HG03378 (cell line): ENCODE measurements around the gene EPHB3.

Experiments
- ATAC-seq: cut with Tn5 transposase; IDR thresholded peaks from one replicate; pipeline ENCODE4 v1.9.1; 2021; ENCODE audit warnings: mild to moderate bottlenecking, moderate library complexity; ENCODE audit not compliant: unreplicated experiment

The EPHB3 gene

GRCh38 chr3:184563561-184563925, 2.0 kb downstream of the EPHB3 start:
- no peak for ATAC-seq

GRCh38 chr3:184563941-184564684, 2.5 kb downstream of the EPHB3 start:
- no peak for ATAC-seq

GRCh38 chr3:184564685-184565385, 3.2 kb downstream of the EPHB3 start:
- no peak for ATAC-seq

- ATAC-seq = no peak
These were observed 4.0 kb downstream of the EPHB3 start for GRCh38 chr3:184565421-184566211.

- no peak for ATAC-seq
These were observed 5.1 kb downstream of the EPHB3 start for GRCh38 chr3:184566441-184567414.

GRCh38 chr3:184567946-184568559, 6.5 kb downstream of the EPHB3 start:
- ATAC-seq = no peak

- ATAC-seq = no peak
These were observed 7.0 kb downstream of the EPHB3 start for GRCh38 chr3:184568560-184568923.

- ATAC-seq = no peak
These were observed 7.6 kb downstream of the EPHB3 start for GRCh38 chr3:184568924-184569829.

GRCh38 chr3:184570035-184570434, 8.4 kb downstream of the EPHB3 start:
- ATAC-seq = no peak

- ATAC-seq = no peak
These were observed 8.9 kb downstream of the EPHB3 start for GRCh38 chr3:184570489-184570888.

GRCh38 chr3:184571750-184572377, 10.3 kb downstream of the EPHB3 start:
- ATAC-seq = no peak

- no peak for ATAC-seq
These were observed 11.2 kb downstream of the EPHB3 start for GRCh38 chr3:184572633-184573270.

GRCh38 chr3:184574515-184575417, 13.2 kb downstream of the EPHB3 start:
- ATAC-seq = no peak

- no peak for ATAC-seq
These were observed 14.1 kb downstream of the EPHB3 start for GRCh38 chr3:184575701-184576100.

GRCh38 chr3:184576457-184577240, 15.1 kb downstream of the EPHB3 start:
- ATAC-seq = no peak

- ATAC-seq = no peak
These were observed 16.0 kb downstream of the EPHB3 start for GRCh38 chr3:184577546-184577945.
